Neural cell (in vitro differentiated cells): ENCODE measurements around the gene MRPS27. TPM values are rescaled to one million over a fixed set of nuclear protein-coding genes. Genes with fewer than 3 reads are reported as not detected.

Source experiments
- H2AFZ ChIP-seq: fragments of 200-600, 300-800 bp; sonication (generic), shearing (Covaris generic); 2 replicates; pipeline ENCODE4 v1.6.0; 2014; ENCODE audit warnings: low read depth, mild to moderate bottlenecking, antibody characterized with exemption, low read length, moderate library complexity
- H3F3A ChIP-seq: fragments of 200-600 bp; shearing (Covaris generic); 2 replicates; pipeline ENCODE4 v1.6.1; 2016; ENCODE audit warnings: mild to moderate bottlenecking, moderate library complexity, mixed read lengths, antibody characterized with exemption, low read length; ENCODE audit not compliant: insufficient read depth, poor library complexity, severe bottlenecking
- H3K27ac ChIP-seq: fragments of 200-600, 300-800 bp; sonication (generic), shearing (Covaris generic); 2 replicates; pipeline ENCODE4 v1.5.1; 2014; ENCODE audit warnings: mild to moderate bottlenecking, low read length, moderate library complexity
- H3K27me3 ChIP-seq: fragments of 300-800, 200-600 bp; sonication (generic), shearing (Covaris generic); 2 replicates; pipeline ENCODE4 v1.6.0; 2014; ENCODE audit warnings: mild to moderate bottlenecking, low read depth, low read length, moderate library complexity; ENCODE audit not compliant: insufficient read depth
- H3K36me3 ChIP-seq: fragments of 300-800, 200-600 bp; sonication (generic), shearing (Covaris generic); 2 replicates; pipeline ENCODE4 v1.5.1; 2014; ENCODE audit warnings: mild to moderate bottlenecking, antibody characterized with exemption, low read length, moderate library complexity; ENCODE audit not compliant: insufficient read depth
- H3K4me2 ChIP-seq: fragments of 300-800, 200-600 bp; sonication (generic), shearing (Covaris generic); 2 replicates; pipeline ENCODE4 v1.6.0; 2014; ENCODE audit warnings: mild to moderate bottlenecking, low read length
- H3K4me3 ChIP-seq: fragments of 300-800, 200-600 bp; sonication (generic), shearing (Covaris generic); 2 replicates; pipeline ENCODE4 v1.5.1; 2014; ENCODE audit warnings: mild to moderate bottlenecking, low read length, moderate library complexity
- H3K79me2 ChIP-seq: fragments of 200-600 bp; shearing (Covaris generic); replicated peaks from 2 replicates; pipeline ENCODE4 v1.6.0; 2014; ENCODE audit warnings: mild to moderate bottlenecking, low read length, moderate library complexity; ENCODE audit not compliant: insufficient read depth
- H3K9ac ChIP-seq: fragments of 300-800, 200-600 bp; sonication (generic), shearing (Covaris generic); 2 replicates; pipeline ENCODE4 v1.6.1; 2016; ENCODE audit warnings: mild to moderate bottlenecking, low read length, mixed read lengths
- H3K9me2 ChIP-seq: fragments of 200-600 bp; shearing (Covaris generic); 2 replicates; pipeline ENCODE4 v1.6.1; 2016; ENCODE audit warnings: mild to moderate bottlenecking, low read length, mixed read lengths; ENCODE audit not compliant: insufficient read depth
- H3K9me3 ChIP-seq: fragments of 200-600, 300-800 bp; sonication (generic), shearing (Covaris generic); 2 replicates; pipeline ENCODE4 v1.6.1; 2016; ENCODE audit warnings: mild to moderate bottlenecking, mixed run types, low read length, moderate library complexity, mixed read lengths
- H4K20me1 ChIP-seq: fragments of 200-600 bp; shearing (Covaris generic); 2 replicates; pipeline ENCODE4 v1.6.1; 2016; ENCODE audit warnings: mild to moderate bottlenecking, mixed run types; ENCODE audit not compliant: insufficient read depth
- CTCF ChIP-seq: fragments of 450-650 bp; IDR thresholded peaks from 2 replicates; pipeline ENCODE4 v1.5.1; 2014; ENCODE audit warnings: antibody characterized with exemption, mild to moderate bottlenecking, moderate library complexity; ENCODE audit not compliant: poor library complexity, severe bottlenecking
- EP300 ChIP-seq: fragments of 450-650 bp; conservative IDR thresholded peaks from 2 replicates; pipeline ENCODE4 v1.6.1; 2014; ENCODE audit warnings: antibody characterized with exemption, mild to moderate bottlenecking, moderate library complexity; ENCODE audit not compliant: poor library complexity, severe bottlenecking
- EZH2 ChIP-seq: fragments of 200-600, 300-800 bp; shearing (Covaris generic), sonication (generic); IDR thresholded peaks from 2 replicates; pipeline ENCODE4 v1.6.1; 2014; ENCODE audit warnings: antibody characterized with exemption, low read length, borderline replicate concordance, mild to moderate bottlenecking; ENCODE audit not compliant: insufficient read depth, poor library complexity, severe bottlenecking
- MXI1 ChIP-seq: fragments of 450-650 bp; conservative IDR thresholded peaks from 2 replicates; pipeline ENCODE4 v1.6.1; 2014; ENCODE audit warnings: antibody characterized with exemption, mild to moderate bottlenecking; ENCODE audit not compliant: poor library complexity, severe bottlenecking
- POLR2AphosphoS5 ChIP-seq: IDR thresholded peaks from 2 replicates; pipeline ENCODE4 v1.6.1; 2012
- RAD21 ChIP-seq: fragments of 450-650 bp; conservative IDR thresholded peaks from 2 replicates; pipeline ENCODE4 v1.6.1; 2014; ENCODE audit warnings: antibody characterized with exemption, mild to moderate bottlenecking, moderate library complexity
- REST ChIP-seq: IDR thresholded peaks from 2 replicates; pipeline ENCODE4 v1.6.1; 2012; ENCODE audit warnings: borderline replicate concordance
- SMC3 ChIP-seq: fragments of 450-650 bp; conservative IDR thresholded peaks from 2 replicates; pipeline ENCODE4 v1.6.1; 2014; ENCODE audit warnings: antibody characterized with exemption, mild to moderate bottlenecking, moderate library complexity; ENCODE audit not compliant: poor library complexity
- TAF1 ChIP-seq: IDR thresholded peaks from 2 replicates; pipeline ENCODE4 v1.6.1; 2012; ENCODE audit warnings: low read depth
- polyA plus RNA-seq: library from polyadenylated mRNA; depleted of rRNA; stranded (reverse); fragments of >200 nt; gene quantifications from 2 replicates; pipeline ENCODE4 v1.2.3, GENCODE V29; 2014

MRPS27 gene
- polyA plus RNA-seq, 1 donor from 2014 or later, result 36.7 TPM

DNA sequence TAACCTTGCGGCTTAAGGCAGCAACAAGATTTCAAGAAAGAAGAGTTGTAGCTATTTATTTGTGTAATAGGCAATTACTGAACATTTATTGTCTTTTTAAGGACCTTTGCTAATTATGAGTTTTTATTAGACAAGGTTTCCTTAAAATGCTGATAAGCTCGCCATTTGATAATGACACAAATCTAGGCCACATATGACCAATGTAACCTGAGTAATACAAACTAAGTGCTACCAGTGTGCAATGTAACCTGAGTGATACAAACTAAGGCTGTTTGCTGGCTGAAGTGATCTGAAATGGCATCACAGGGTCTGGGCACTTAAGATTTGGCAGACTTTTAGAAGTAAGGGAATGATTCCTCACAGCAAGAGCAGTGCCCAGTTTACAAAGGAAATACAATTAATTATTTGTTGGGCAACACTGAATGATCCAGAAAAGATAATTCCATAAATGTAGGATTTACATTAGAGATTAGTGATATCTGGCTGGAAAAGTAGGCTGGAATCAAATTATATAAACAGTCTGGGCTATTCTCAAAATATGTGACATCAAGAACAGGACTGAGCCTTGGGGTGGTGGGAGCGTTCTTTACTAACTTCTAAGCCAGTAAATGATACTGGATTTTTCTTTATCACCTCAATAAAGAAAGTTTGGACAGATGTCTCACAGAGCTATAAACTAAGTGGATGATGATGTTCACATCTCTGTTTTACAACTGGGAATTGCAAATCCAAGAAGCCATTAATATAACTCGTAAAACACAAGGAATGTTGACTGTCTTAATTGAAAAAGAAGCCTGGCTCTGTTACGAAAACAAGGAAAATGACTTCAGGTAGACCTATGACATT lies 54.8 kb downstream of the MRPS27 start:
- H3K27me3 ChIP-seq, result no peaks in the 10 kb centered on the region
- H3K9me3 ChIP-seq, result no peaks in the 10 kb centered on the region
- no peaks in the 10 kb centered on the region for H3K36me3 ChIP-seq
- H3K4me3 ChIP-seq, result no peak overlapping the region
- no peak overlapping the region for H3K9ac ChIP-seq
- no peak overlapping the region for H3K27ac ChIP-seq
- no peak overlapping the region for H3K4me2 ChIP-seq
- H3K9me2 ChIP-seq, result no peaks in the 10 kb centered on the region
- no peak for TF ChIP-seq EZH2
- TF ChIP-seq CTCF, result no peak
- TF ChIP-seq EP300, result no peak
- TF ChIP-seq MXI1, result no peak
- no peak for TF ChIP-seq SMC3
- TF ChIP-seq POLR2AphosphoS5, result no peak
- no peak for TF ChIP-seq TAF1
- no peak for TF ChIP-seq RAD21
- no peak for TF ChIP-seq REST
- no peaks in the 10 kb centered on the region for H3K79me2 ChIP-seq
- H3F3A ChIP-seq, result no peaks in the 10 kb centered on the region
- H2AFZ ChIP-seq, result no peak overlapping the region
- no peaks in the 10 kb centered on the region for H4K20me1 ChIP-seq

GRCh38 chr5:72256536-72256935 lies 63.5 kb downstream of the MRPS27 start:
- Histone ChIP-seq H3K9me3 (no peaks in the 10 kb centered on the region), H3K4me2 (no peak overlapping the region), H3K9me2 (no peaks in the 10 kb centered on the region), H4K20me1 (no peaks in the 10 kb centered on the region), H3K79me2 (no peaks in the 10 kb centered on the region), H3F3A (no peaks in the 10 kb centered on the region), H3K27me3 (no peaks in the 10 kb centered on the region), H3K9ac (no peak overlapping the region), H2AFZ (no peak overlapping the region), H3K4me3 (no peak overlapping the region), H3K36me3 (no peaks in the 10 kb centered on the region), H3K27ac (no peak overlapping the region)
- TF ChIP-seq CTCF, result no peak
- TF ChIP-seq EZH2, result no peak
- no peak for TF ChIP-seq SMC3
